PC-9 (cell line): ENCODE results near the gene MTUS2. TPM values are rescaled to one million over a fixed set of nuclear protein-coding genes. Genes with fewer than 3 reads are reported as not detected.

Experiments used
- BruUV-seq: library from RNA; stranded (reverse); fragments of 400-500 nt; replicated peaks from 2 replicates; lab custom pipeline; 2021; lab: Mats Ljungman, UMichigan
- CTCF ChIA-PET: fragments of 300-600 bp; sonication (Branson Sonifier 250); formaldehyde crosslinking; loops from one replicate; lab custom pipeline; 2022; ENCODE audit warnings: antibody characterized with exemption; lab: Charles Lee
- POLR2A ChIA-PET: fragments of 300-600 bp; sonication (Branson Sonifier 250); formaldehyde crosslinking; loops from one replicate; lab custom pipeline; 2022; ENCODE audit warnings: antibody characterized with exemption; ENCODE audit not compliant: unreplicated experiment; lab: Charles Lee
- DNase-seq, 2 experiments: peaks; one replicate each; pipeline versions ENCODE4 v3.0.0 to v3.0.0-alpha.2; 2015 to 2022; ENCODE audit warnings: mixed read lengths in 1 of 2
- H2AFZ ChIP-seq: fragments of 200-600 bp; sonication (generic); 2 replicates; pipeline ENCODE4 v1.8.1; 2017; ENCODE audit warnings: antibody characterized with exemption
- H3F3A ChIP-seq: fragments of 200-600 bp; sonication (generic); 2 replicates; pipeline ENCODE4 v1.8.1; 2017; ENCODE audit warnings: antibody characterized with exemption, mild to moderate bottlenecking, low read depth; ENCODE audit not compliant: insufficient read depth
- H3K27ac ChIP-seq: fragments of 200-600 bp; sonication (generic); 2 replicates; pipeline ENCODE4 v1.6.1; 2016; ENCODE audit warnings: mixed run types
- H3K27me3 ChIP-seq: fragments of 200-600 bp; sonication (generic); 2 replicates; pipeline ENCODE4 v1.6.1; 2016; ENCODE audit warnings: low read depth, mixed run types; ENCODE audit not compliant: insufficient read depth
- H3K36me3 ChIP-seq: fragments of 200-600 bp; sonication (generic); 2 replicates; pipeline ENCODE4 v1.6.1; 2016; ENCODE audit warnings: low read depth, mixed run types
- H3K4me1 ChIP-seq: fragments of 200-600 bp; sonication (generic); replicated peaks from 2 replicates; pipeline ENCODE4 v1.6.1; 2016; ENCODE audit warnings: mixed run types; ENCODE audit not compliant: insufficient read depth
- H3K4me2 ChIP-seq: fragments of 200-600 bp; sonication (generic); 2 replicates; pipeline ENCODE4 v1.6.1; 2017; ENCODE audit warnings: mixed run types
- H3K4me3 ChIP-seq: fragments of 200-600 bp; sonication (generic); 2 replicates; pipeline ENCODE4 v1.6.1; 2016; ENCODE audit warnings: mixed run types
- H3K79me2 ChIP-seq: fragments of 200-600 bp; sonication (generic); 2 replicates; pipeline ENCODE4 v1.6.1; 2017; ENCODE audit warnings: low read depth, mixed run types
- H3K9me2 ChIP-seq: fragments of 200-600 bp; sonication (generic); 2 replicates; pipeline ENCODE4 v1.8.1; 2017; ENCODE audit warnings: mild to moderate bottlenecking; ENCODE audit not compliant: insufficient read depth
- H3K9me3 ChIP-seq: fragments of 200-600 bp; sonication (generic); 2 replicates; pipeline ENCODE4 v1.8.1; 2016; ENCODE audit warnings: low read depth; ENCODE audit not compliant: insufficient read depth
- H4K20me1 ChIP-seq: fragments of 200-600 bp; sonication (generic); 2 replicates; pipeline ENCODE4 v1.8.1; 2017; ENCODE audit not compliant: insufficient read depth
- EZH2 ChIP-seq: fragments of 200-600 bp; sonication (generic); IDR thresholded peaks from 2 replicates; pipeline ENCODE4 v1.8.0; 2017; ENCODE audit warnings: antibody characterized with exemption, low read depth
- intact Hi-C: fragments of 100-400 bp; cut with micrococcal nuclease; formaldehyde crosslinking; loops from one replicate; pipeline ENCODE4 v1.10.0; 2022; ENCODE audit not compliant: unreplicated experiment
- total RNA-seq: library from RNA; stranded (reverse); gene quantifications from 2 replicates; pipeline ENCODE4 v1.2.3, GENCODE V29; 2021
- TF ChIP-seq, protein P1 (sequence below): fragments of 200-600 bp; sonication (generic); conservative IDR thresholded peaks from 2 replicates; pipeline ENCODE4 v1.6.1; 2017; ENCODE audit warnings: mixed run types, antibody characterized with exemption, mild to moderate bottlenecking, moderate library complexity

MTUS2 gene
- total RNA-seq, 1 experiment from 2014 or later, result not detected

DNA sequence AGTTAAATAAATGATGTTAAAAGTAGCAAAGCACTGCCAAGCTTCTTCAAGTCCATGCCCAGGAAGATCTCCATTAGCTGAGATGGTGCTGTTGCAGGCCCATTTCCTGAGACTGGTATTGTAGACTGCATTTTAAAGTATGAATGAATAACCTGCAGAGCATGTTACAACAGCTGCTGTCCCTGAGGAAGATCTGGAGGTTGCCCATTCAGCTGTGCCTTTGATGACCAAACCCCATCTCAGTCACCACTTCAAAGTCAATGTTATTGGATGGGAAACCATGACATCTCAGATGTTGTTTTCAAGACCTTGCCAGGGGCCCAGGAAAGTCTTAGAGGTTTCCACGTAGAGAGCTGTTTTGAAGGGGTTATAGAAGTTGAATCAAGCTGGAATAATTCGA is 281.3 kb downstream of the MTUS2 start:
- no peaks in the 10 kb centered on the region for H3K9me2 ChIP-seq
- H3K4me3 ChIP-seq, result no peak overlapping the region
- no TSS peak for BruUV-seq
- DNase-seq, result no peak
- H3K27ac ChIP-seq, result no peak overlapping the region
- ChIA-PET POLR2A (no interaction called here), CTCF (no interaction called here)
- H3K79me2 ChIP-seq, result no peaks in the 10 kb centered on the region
- no peak for TF ChIP-seq EZH2
- TF ChIP-seq, protein P1, sequence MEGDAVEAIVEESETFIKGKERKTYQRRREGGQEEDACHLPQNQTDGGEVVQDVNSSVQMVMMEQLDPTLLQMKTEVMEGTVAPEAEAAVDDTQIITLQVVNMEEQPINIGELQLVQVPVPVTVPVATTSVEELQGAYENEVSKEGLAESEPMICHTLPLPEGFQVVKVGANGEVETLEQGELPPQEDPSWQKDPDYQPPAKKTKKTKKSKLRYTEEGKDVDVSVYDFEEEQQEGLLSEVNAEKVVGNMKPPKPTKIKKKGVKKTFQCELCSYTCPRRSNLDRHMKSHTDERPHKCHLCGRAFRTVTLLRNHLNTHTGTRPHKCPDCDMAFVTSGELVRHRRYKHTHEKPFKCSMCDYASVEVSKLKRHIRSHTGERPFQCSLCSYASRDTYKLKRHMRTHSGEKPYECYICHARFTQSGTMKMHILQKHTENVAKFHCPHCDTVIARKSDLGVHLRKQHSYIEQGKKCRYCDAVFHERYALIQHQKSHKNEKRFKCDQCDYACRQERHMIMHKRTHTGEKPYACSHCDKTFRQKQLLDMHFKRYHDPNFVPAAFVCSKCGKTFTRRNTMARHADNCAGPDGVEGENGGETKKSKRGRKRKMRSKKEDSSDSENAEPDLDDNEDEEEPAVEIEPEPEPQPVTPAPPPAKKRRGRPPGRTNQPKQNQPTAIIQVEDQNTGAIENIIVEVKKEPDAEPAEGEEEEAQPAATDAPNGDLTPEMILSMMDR, result no peak
- no peaks in the 10 kb centered on the region for H3K4me1 ChIP-seq
- no peaks in the 10 kb centered on the region for H4K20me1 ChIP-seq
- peaks cover 56% of the 10 kb centered on the region for H3K27me3 ChIP-seq
- no peak overlapping the region for H2AFZ ChIP-seq
- H3F3A ChIP-seq, result no peaks in the 10 kb centered on the region
- no peaks in the 10 kb centered on the region for H3K9me3 ChIP-seq
- no peak overlapping the region for H3K4me2 ChIP-seq
- intact Hi-C loops, result no loop called here
- no peaks in the 10 kb centered on the region for H3K36me3 ChIP-seq

GRCh38 chr13:29101905-29102304 is 281.8 kb downstream of the MTUS2 start:
- H3K4me3 ChIP-seq, result no peak overlapping the region

DNA sequence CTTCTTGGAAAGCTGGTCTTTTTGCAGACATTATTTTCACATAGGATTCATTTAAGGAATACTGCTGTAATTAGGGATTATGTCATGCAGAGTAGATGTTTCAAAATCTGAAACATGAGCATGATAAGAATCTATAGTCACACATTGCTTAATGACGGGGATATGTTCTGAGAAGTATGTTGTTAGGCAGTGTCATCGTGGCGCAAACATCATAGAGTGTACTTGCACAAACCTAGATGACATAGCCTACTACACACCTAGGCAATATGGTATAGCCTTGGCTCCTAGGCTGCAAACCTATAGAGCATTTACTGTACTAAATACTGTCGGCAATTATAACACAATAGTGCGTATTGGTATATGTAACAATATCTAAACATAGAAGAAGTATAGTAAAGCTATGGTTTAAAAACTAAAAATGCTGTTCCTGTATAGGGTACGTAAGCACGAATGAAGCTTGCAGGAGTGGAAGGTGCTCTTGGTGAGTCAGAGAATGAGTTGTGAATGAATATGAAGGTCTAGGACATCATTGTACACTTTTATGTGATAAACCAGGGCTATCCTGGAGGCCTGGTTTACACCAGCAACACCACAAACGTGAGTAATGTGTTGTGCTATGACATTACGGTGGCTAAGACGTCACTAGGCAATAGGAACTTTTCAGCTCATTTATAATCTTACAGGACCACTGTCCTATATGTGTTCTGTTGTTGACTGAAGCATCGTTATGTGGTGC is 283.1 kb downstream of the MTUS2 start:
- DNase-seq, result no peak
- Histone ChIP-seq H3K79me2 (no peaks in the 10 kb centered on the region), H3K9me2 (no peaks in the 10 kb centered on the region), H3K4me3 (no peak overlapping the region), H3K4me2 (no peak overlapping the region), H4K20me1 (no peaks in the 10 kb centered on the region), H3K4me1 (no peaks in the 10 kb centered on the region), H2AFZ (no peak overlapping the region), H3K36me3 (no peaks in the 10 kb centered on the region), H3K27ac (no peak overlapping the region), H3K9me3 (no peaks in the 10 kb centered on the region), H3F3A (no peaks in the 10 kb centered on the region), H3K27me3 (peaks cover 47% of the 10 kb centered on the region)
- ChIA-PET POLR2A (no interaction called here), CTCF (no interaction called here)
- TF ChIP-seq EZH2, result no peak
- TF ChIP-seq, protein P1, result no peak
- intact Hi-C loops, result no loop called here
- no TSS peak for BruUV-seq

More at GRCh38 chr13:29101905-29102304, 281.8 kb downstream of the MTUS2 start:
- Histone ChIP-seq H3K27ac (no peak overlapping the region), H3K36me3 (no peaks in the 10 kb centered on the region), H3K9me3 (no peaks in the 10 kb centered on the region), H3K4me1 (no peaks in the 10 kb centered on the region), H3K9me2 (no peaks in the 10 kb centered on the region), H3K4me2 (no peak overlapping the region), H3F3A (no peaks in the 10 kb centered on the region), H3K27me3 (peaks cover 56% of the 10 kb centered on the region), H2AFZ (no peak overlapping the region), H4K20me1 (no peaks in the 10 kb centered on the region), H3K79me2 (no peaks in the 10 kb centered on the region)
- intact Hi-C loops, result no loop called here
- no peak for DNase-seq
- CTCF ChIA-PET, result no interaction called here
- TF ChIP-seq, protein P1, result no peak
- no peak for TF ChIP-seq EZH2
- no TSS peak for BruUV-seq
- POLR2A ChIA-PET, result no interaction called here
